Stomach (tissue), 4 donors: Measurements from ENCODE around the gene MCC.
"Not testable (repeated sequence)": the region's sequence is repeated elsewhere in the genome, so short reads cannot be mapped to it uniquely, and the experiment has no call there.

Experiments used
- CTCF ChIP-seq, 7 experiments: fragments of 450-650 bp in 4 of 7; fragments of 200-600 bp in 3 of 7; sonication (generic) in 3 of 7; IDR thresholded peaks; one replicate each; pipeline ENCODE4 v1.5.1; 2016 to 2019; ENCODE audit warnings: antibody characterized with exemption in 7 of 7, control low read depth in 2 of 7, mild to moderate bottlenecking in 1 of 7
- EP300 ChIP-seq: sonication (generic); formaldehyde crosslinking; IDR thresholded peaks from one replicate; pipeline ENCODE4 v1.6.1; 2017; ENCODE audit warnings: antibody characterized with exemption
- POLR2A ChIP-seq, 4 donors: fragments of 450-650 bp; IDR thresholded peaks; one replicate each; pipeline ENCODE4 v1.6.1; 2016; ENCODE audit warnings: antibody characterized with exemption in 4 of 4, control low read depth in 2 of 4, mild to moderate bottlenecking in 1 of 4, moderate library complexity in 1 of 4
- POLR2AphosphoS5 ChIP-seq, 3 donors: sonication (generic); formaldehyde crosslinking; IDR thresholded peaks; one replicate each; pipeline ENCODE4 v1.6.1; 2016; ENCODE audit warnings: antibody characterized with exemption in 3 of 3

GRCh38 chr5:113457106-113457505 lies 31.1 kb downstream of the MCC start:
- not testable (repeated sequence) for TF ChIP-seq CTCF (IDR thresholded peaks at IDR 0.05); POLR2A (IDR thresholded peaks at IDR 0.05); POLR2AphosphoS5 (IDR thresholded peaks at IDR 0.05); EP300
